Measurements from ENCODE around the gene COL27A1.

- TF ChIP-seq CTCF (conservative IDR thresholded peaks at IDR 0.05; ENCODE audit: low read depth, low read length) (no peak), EZH2 (IDR thresholded peaks at IDR 0.05; ENCODE audit: borderline replicate concordance, low read depth, low read length, poor library complexity, severe bottlenecking) (no peak)
Measured at GRCh38 chr9:114344692-114345091, 189.4 kb downstream of the COL27A1 start.

Data from A673 (cell line).